Activated CD4-positive, alpha-beta T cell treated with anti-CD3 and anti-CD28 coated beads for 24 hours (primary cell): Measurements from ENCODE around the gene GAK.

ENCODE experiments used
- DNase-seq, 2 donors: peaks; one replicate each; pipeline ENCODE4 v3.0.0-alpha.2; 2020; ENCODE audit warnings: low read depth in 2 of 2

GAK gene

GRCh38 chr4:829761-830600 is 102.1 kb downstream of the GAK start:
- no peak for DNase-seq

- no peak for DNase-seq
Observed at GRCh38 chr4:829291-829690, 102.8 kb downstream of the GAK start.

- DNase-seq = no peak
Observed at GRCh38 chr4:828641-829271, 103.4 kb downstream of the GAK start.

- no peak for DNase-seq
Observed at GRCh38 chr4:827209-828081, 104.7 kb downstream of the GAK start.

- DNase-seq = no peak
Observed at GRCh38 chr4:826508-827208, 105.5 kb downstream of the GAK start.

- DNase-seq = no peak
Observed at GRCh38 chr4:825971-826330, 106.2 kb downstream of the GAK start, which contains the start of gene CPLX1. CPLX1 (minus strand) TSS chr4:826129; CDS start chr4:824522, 1,607 bp downstream.

GRCh38 chr4:825063-825970 is 106.8 kb downstream of the GAK start:
- DNase-seq = no peak

GRCh38 chr4:824461-825062 is 107.6 kb downstream of the GAK start:
- DNase-seq = no peak

GRCh38 chr4:823761-824460 is 108.2 kb downstream of the GAK start:
- DNase-seq = no peak

GRCh38 chr4:823176-823760 is 108.8 kb downstream of the GAK start:
- no peak for DNase-seq

GRCh38 chr4:822361-823175 is 109.5 kb downstream of the GAK start:
- DNase-seq = no peak

GRCh38 chr4:821631-822030 is 110.5 kb downstream of the GAK start:
- DNase-seq = no peak

GRCh38 chr4:821181-821591 is 110.9 kb downstream of the GAK start:
- no peak for DNase-seq

- no peak for DNase-seq
Observed at GRCh38 chr4:820230-821172, 111.6 kb downstream of the GAK start.

- DNase-seq = no peak
Observed at GRCh38 chr4:819401-820229, 112.5 kb downstream of the GAK start.
